GM18858 (cell line): Measurements from ENCODE around the gene YPEL2.

ENCODE experiments used
- ATAC-seq: cut with Tn5 transposase; IDR thresholded peaks from one replicate; pipeline ENCODE4 v1.9.1; 2021; ENCODE audit not compliant: unreplicated experiment

Gene YPEL2

GRCh38 chr17:59356543-59357218, 25.2 kb downstream of the YPEL2 start:
- no peak for ATAC-seq

- no peak for ATAC-seq
These were observed 25.8 kb downstream of the YPEL2 start for GRCh38 chr17:59357219-59357697.

- ATAC-seq = no peak
These were observed 26.5 kb downstream of the YPEL2 start for GRCh38 chr17:59357929-59358328.

- no peak for ATAC-seq
These were observed 29.9 kb downstream of the YPEL2 start for GRCh38 chr17:59361386-59361785.

GRCh38 chr17:59361916-59362810, 30.7 kb downstream of the YPEL2 start:
- ATAC-seq = no peak

- ATAC-seq = no peak
These were observed 31.4 kb downstream of the YPEL2 start for GRCh38 chr17:59362811-59363205.

- no peak for ATAC-seq
These were observed 34.0 kb downstream of the YPEL2 start for GRCh38 chr17:59365383-59365981.

GRCh38 chr17:59366040-59366757, 34.7 kb downstream of the YPEL2 start:
- no peak for ATAC-seq

GRCh38 chr17:59366773-59367656, 35.6 kb downstream of the YPEL2 start:
- ATAC-seq = no peak

- no peak for ATAC-seq
These were observed 36.2 kb downstream of the YPEL2 start for GRCh38 chr17:59367657-59368045.

GRCh38 chr17:59368218-59368857, 36.9 kb downstream of the YPEL2 start:
- ATAC-seq = no peak

- ATAC-seq = no peak
These were observed 37.8 kb downstream of the YPEL2 start for GRCh38 chr17:59369031-59369975.

GRCh38 chr17:59370593-59371299, 39.3 kb downstream of the YPEL2 start:
- ATAC-seq = no peak

- no peak for ATAC-seq
These were observed 40.1 kb downstream of the YPEL2 start for GRCh38 chr17:59371416-59372100.

- ATAC-seq = no peak
These were observed 40.8 kb downstream of the YPEL2 start for GRCh38 chr17:59372138-59372751.

- ATAC-seq = no peak
These were observed 42.5 kb downstream of the YPEL2 start for GRCh38 chr17:59373882-59374495.
